Smooth muscle cell (in vitro differentiated cells): ENCODE results near the gene AIG1. TPM values are rescaled to one million over a fixed set of nuclear protein-coding genes. Genes with fewer than 3 reads are reported as not detected.
"Not testable (repeated sequence)": the region's sequence is repeated elsewhere in the genome, so short reads cannot be mapped to it uniquely, and the experiment has no call there.

Experiments
- DNase-seq: peaks from one replicate; lab custom pipeline; 2025; ENCODE audit not compliant: unreplicated experiment; lab: John Stamatoyannopoulos, UW
- H2AFZ ChIP-seq: fragments of 200-600 bp; sonication (generic); 2 replicates; pipeline ENCODE4 v1.6.0; 2016; ENCODE audit warnings: antibody characterized with exemption, low read depth, mild to moderate bottlenecking
- H3F3A ChIP-seq: fragments of 200-600 bp; sonication (generic); 2 replicates; pipeline ENCODE4 v1.6.0; 2017; ENCODE audit warnings: antibody characterized with exemption, low read depth
- H3K27ac ChIP-seq: fragments of 200-600 bp; sonication (generic); 2 replicates; pipeline ENCODE4 v1.5.1; 2016; ENCODE audit warnings: low read depth, mild to moderate bottlenecking
- H3K27me3 ChIP-seq: fragments of 200-600 bp; sonication (generic); 2 replicates; pipeline ENCODE4 v1.6.1; 2016; ENCODE audit warnings: low read depth, mild to moderate bottlenecking
- H3K36me3 ChIP-seq: fragments of 200-600 bp; sonication (generic); 2 replicates; pipeline ENCODE4 v1.5.1; 2016; ENCODE audit warnings: low read depth
- H3K4me1 ChIP-seq: fragments of 200-600 bp; sonication (generic); 2 replicates; pipeline ENCODE4 v1.5.1; 2016; ENCODE audit warnings: low read depth
- H3K4me2 ChIP-seq: fragments of 200-600 bp; sonication (generic); 2 replicates; pipeline ENCODE4 v1.6.0; 2016; ENCODE audit warnings: mild to moderate bottlenecking
- H3K4me3 ChIP-seq: fragments of 200-600 bp; sonication (generic); 2 replicates; pipeline ENCODE4 v1.5.1; 2016; ENCODE audit warnings: mild to moderate bottlenecking
- H3K79me2 ChIP-seq: fragments of 200-600 bp; sonication (generic); 2 replicates; pipeline ENCODE4 v1.6.0; 2016; ENCODE audit warnings: low read depth, mild to moderate bottlenecking
- H3K9ac ChIP-seq: fragments of 200-600 bp; sonication (generic); 2 replicates; pipeline ENCODE4 v1.6.0; 2016; ENCODE audit warnings: low read depth
- H3K9me3 ChIP-seq: fragments of 200-600 bp; sonication (generic); replicated peaks from 2 replicates; pipeline ENCODE4 v1.5.1; 2016; ENCODE audit warnings: low read depth
- H4K20me1 ChIP-seq: fragments of 200-600 bp; sonication (generic); 2 replicates; pipeline ENCODE4 v1.6.0; 2016; ENCODE audit warnings: low read depth
- WGBS: methylation state at CpG from one replicate; pipeline ENCODE4 v1.1.7; 2016; ENCODE audit warnings: low lambda C conversion rate; 5-methylcytosine and 5-hydroxymethylcytosine counted together
- polyA plus RNA-seq: library from polyadenylated mRNA; unstranded; fragments of >200 nt; fragmentation: Nextera tagmentation; extraction: Ambion mirVana; gene quantifications from 2 replicates; pipeline ENCODE4 v1.2.1, GENCODE V29; 2016
- total RNA-seq: library from RNA; depleted of rRNA; stranded (reverse); fragments of >200 nt; gene quantifications from 2 replicates; pipeline ENCODE4 v1.2.3, GENCODE V29; 2014
- TF ChIP-seq, protein P1 (sequence below): fragments of 200-600 bp; sonication (generic); IDR thresholded peaks from 2 replicates; pipeline ENCODE4 v1.5.1; 2017; ENCODE audit warnings: borderline replicate concordance, mild to moderate bottlenecking, antibody characterized with exemption; ENCODE audit not compliant: insufficient read depth, poor library complexity, severe bottlenecking

Gene AIG1
- total and polyA plus RNA-seq, 2 experiments from 2014 or later: 9.1 to 25.9 TPM

DNA sequence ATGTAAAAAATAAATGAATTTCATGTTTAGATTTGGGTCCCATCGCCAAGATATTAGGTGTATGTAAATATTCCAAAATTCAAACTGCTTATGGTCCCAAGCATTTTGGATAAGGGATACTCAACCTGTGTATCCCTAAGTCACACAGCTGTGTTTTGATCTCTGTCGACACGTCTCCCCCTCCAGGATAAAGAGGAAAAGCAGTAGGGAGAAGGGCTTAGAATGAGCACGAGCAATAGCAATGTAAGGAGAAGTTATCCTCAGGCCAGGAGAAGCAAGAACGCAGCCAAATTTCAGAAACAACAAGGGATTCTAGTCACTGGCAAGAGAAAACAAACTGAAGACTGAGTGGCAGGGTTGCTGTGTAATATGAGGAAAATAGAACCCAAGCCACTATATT is 181.2 kb downstream of the AIG1 start:
- H3K4me3 ChIP-seq: no peak overlapping the region
- DNase-seq: no peak
- no peaks in the 10 kb centered on the region for H3K27me3 ChIP-seq
- no peak overlapping the region for H3K9ac ChIP-seq
- H4K20me1 ChIP-seq: no peaks in the 10 kb centered on the region
- WGBS: 89% methylated on average over 5 of the region's 5 CpGs
- H3K9me3 ChIP-seq: no peaks in the 10 kb centered on the region
- no peaks in the 10 kb centered on the region for H3K36me3 ChIP-seq
- H2AFZ ChIP-seq: no peak overlapping the region
- no peaks in the 10 kb centered on the region for H3K79me2 ChIP-seq
- H3K27ac ChIP-seq: no peak overlapping the region
- H3K4me1 ChIP-seq: no peaks in the 10 kb centered on the region
- no peaks in the 10 kb centered on the region for H3F3A ChIP-seq
- H3K4me2 ChIP-seq: no peak overlapping the region
- TF ChIP-seq, protein P1, sequence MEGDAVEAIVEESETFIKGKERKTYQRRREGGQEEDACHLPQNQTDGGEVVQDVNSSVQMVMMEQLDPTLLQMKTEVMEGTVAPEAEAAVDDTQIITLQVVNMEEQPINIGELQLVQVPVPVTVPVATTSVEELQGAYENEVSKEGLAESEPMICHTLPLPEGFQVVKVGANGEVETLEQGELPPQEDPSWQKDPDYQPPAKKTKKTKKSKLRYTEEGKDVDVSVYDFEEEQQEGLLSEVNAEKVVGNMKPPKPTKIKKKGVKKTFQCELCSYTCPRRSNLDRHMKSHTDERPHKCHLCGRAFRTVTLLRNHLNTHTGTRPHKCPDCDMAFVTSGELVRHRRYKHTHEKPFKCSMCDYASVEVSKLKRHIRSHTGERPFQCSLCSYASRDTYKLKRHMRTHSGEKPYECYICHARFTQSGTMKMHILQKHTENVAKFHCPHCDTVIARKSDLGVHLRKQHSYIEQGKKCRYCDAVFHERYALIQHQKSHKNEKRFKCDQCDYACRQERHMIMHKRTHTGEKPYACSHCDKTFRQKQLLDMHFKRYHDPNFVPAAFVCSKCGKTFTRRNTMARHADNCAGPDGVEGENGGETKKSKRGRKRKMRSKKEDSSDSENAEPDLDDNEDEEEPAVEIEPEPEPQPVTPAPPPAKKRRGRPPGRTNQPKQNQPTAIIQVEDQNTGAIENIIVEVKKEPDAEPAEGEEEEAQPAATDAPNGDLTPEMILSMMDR: no peak

GRCh38 chr6:143243786-143244185 is 183.1 kb downstream of the AIG1 start:
- no peak overlapping the region for H3K9ac ChIP-seq

DNA sequence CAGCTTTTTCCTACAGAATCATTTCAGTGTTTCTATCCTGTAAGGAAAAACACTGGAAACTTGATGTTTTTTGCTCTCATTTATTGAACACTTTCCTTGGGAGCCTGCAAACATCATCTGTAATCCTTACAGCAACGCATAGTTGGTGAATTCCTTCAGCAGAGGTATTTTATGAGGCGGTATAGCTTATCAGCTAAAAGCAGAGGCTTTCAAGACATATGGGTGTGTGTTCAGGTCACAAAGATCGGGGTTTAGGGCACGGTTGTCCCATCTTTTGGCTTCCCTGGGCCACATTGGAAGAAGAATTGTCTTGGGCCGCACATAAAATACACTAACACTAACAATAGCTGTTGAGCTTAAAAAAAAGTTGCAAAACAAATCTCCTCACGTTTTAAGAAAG is 185.0 kb downstream of the AIG1 start:
- H3K9ac ChIP-seq: no peak overlapping the region
- H3K4me3 ChIP-seq: no peak overlapping the region
- TF ChIP-seq, protein P1: no peak
- no peaks in the 10 kb centered on the region for H3K4me1 ChIP-seq
- H3K4me2 ChIP-seq: no peak overlapping the region
- no peak overlapping the region for H3K27ac ChIP-seq
- 89% methylated on average over 6 of the region's 6 CpGs for WGBS
- no peaks in the 10 kb centered on the region for H4K20me1 ChIP-seq
- no peak for DNase-seq
- peaks cover 3% of the 10 kb centered on the region for H3K9me3 ChIP-seq
- no peak overlapping the region for H2AFZ ChIP-seq
- no peaks in the 10 kb centered on the region for H3K79me2 ChIP-seq
- no peaks in the 10 kb centered on the region for H3K36me3 ChIP-seq
- no peaks in the 10 kb centered on the region for H3F3A ChIP-seq
- H3K27me3 ChIP-seq: no peaks in the 10 kb centered on the region

More at GRCh38 chr6:143243786-143244185, 183.1 kb downstream of the AIG1 start:
- Histone ChIP-seq H3K79me2 (no peaks in the 10 kb centered on the region), H3K4me1 (no peaks in the 10 kb centered on the region), H3F3A (no peaks in the 10 kb centered on the region), H3K4me3 (no peak overlapping the region), H3K9me3 (no peaks in the 10 kb centered on the region), H3K36me3 (no peaks in the 10 kb centered on the region), H3K27me3 (no peaks in the 10 kb centered on the region), H3K27ac (no peak overlapping the region), H4K20me1 (no peaks in the 10 kb centered on the region), H3K4me2 (no peak overlapping the region), H2AFZ (no peak overlapping the region)
- TF ChIP-seq, protein P1: no peak
- no peak for DNase-seq
- WGBS: 95% methylated on average over 1 of the region's 1 CpG

GRCh38 chr6:143246166-143246775 is 185.6 kb downstream of the AIG1 start:
- not testable (repeated sequence) for H3K9ac ChIP-seq, H3K36me3 ChIP-seq, H3K4me1 ChIP-seq, H3K27me3 ChIP-seq, H4K20me1 ChIP-seq, H3F3A ChIP-seq, H3K9me3 ChIP-seq, H3K79me2 ChIP-seq, DNase-seq, H3K4me3 ChIP-seq, H2AFZ ChIP-seq, H3K4me2 ChIP-seq, H3K27ac ChIP-seq
- WGBS: 89% methylated on average over 4 of the region's 4 CpGs
